Ectodermal cell (in vitro differentiated cells): ENCODE results near the gene CERT1.
A peak's percentile ranks its signal among the peaks of the same experiment; 100 is the strongest.

ENCODE experiments used
- H3K27ac ChIP-seq: 2 replicates; pipeline ENCODE4 v1.7.0; 2013; ENCODE audit warnings: mild to moderate bottlenecking, low read depth, low read length; ENCODE audit not compliant: insufficient read depth, poor library complexity, severe bottlenecking
- H3K27me3 ChIP-seq: 2 replicates; pipeline ENCODE4 v1.7.0; 2013; ENCODE audit warnings: mild to moderate bottlenecking, low read length; ENCODE audit not compliant: insufficient read depth, control insufficient read depth, poor library complexity, severe bottlenecking
- H3K36me3 ChIP-seq: one replicate; pipeline ENCODE4 v1.7.0; 2013; ENCODE audit warnings: low read length; ENCODE audit not compliant: control insufficient read depth, insufficient read depth
- H3K4me1 ChIP-seq: one replicate; pipeline ENCODE4 v1.7.0; 2013; ENCODE audit warnings: low read length; ENCODE audit not compliant: control insufficient read depth, insufficient read depth
- H3K4me3 ChIP-seq: 2 replicates; pipeline ENCODE4 v1.7.0; 2013; ENCODE audit warnings: low read depth, low read length, control low read depth; ENCODE audit not compliant: insufficient read depth
- H3K9me3 ChIP-seq: 2 replicates; pipeline ENCODE4 v1.7.0; 2013; ENCODE audit warnings: mild to moderate bottlenecking, low read length, moderate library complexity; ENCODE audit not compliant: control insufficient read depth
- WGBS, 2 experiments: methylation state at CpG; one replicate each; pipeline ENCODE4 v1.1.7; 2013; ENCODE audit warnings: missing lambda C conversion rate in 2 of 2; 5-methylcytosine and 5-hydroxymethylcytosine counted together

Gene CERT1

DNA sequence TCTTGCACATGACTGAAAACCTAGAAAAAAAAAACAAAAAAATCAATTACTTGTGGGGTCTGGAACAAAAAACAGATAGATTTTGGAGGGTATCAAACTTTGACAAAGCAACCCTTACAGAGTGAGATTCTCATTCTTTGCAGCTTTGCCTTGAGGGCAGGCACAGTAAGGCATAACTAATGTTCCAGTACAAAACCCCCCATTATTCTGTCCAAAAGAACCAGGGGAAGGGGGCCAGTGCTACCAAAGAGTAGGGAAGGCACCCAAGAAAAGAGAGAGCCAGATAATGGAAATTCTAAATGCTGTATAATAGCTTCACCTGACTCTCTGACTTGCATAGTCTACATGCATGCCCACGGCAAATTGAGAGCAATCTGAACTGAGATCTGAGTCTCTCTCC lies 13.2 kb upstream of the CERT1 start:
- H3K36me3 ChIP-seq: no peaks in the 10 kb centered on the region
- no peak overlapping the region for H3K27ac ChIP-seq
- no peaks in the 10 kb centered on the region for H3K9me3 ChIP-seq
- H3K4me3 ChIP-seq: no peak overlapping the region
- 70 to 97% methylated on average over 1 of the region's 1 CpG for WGBS, 2 experiments
- H3K27me3 ChIP-seq: no peaks in the 10 kb centered on the region
- no peaks in the 10 kb centered on the region for H3K4me1 ChIP-seq

DNA sequence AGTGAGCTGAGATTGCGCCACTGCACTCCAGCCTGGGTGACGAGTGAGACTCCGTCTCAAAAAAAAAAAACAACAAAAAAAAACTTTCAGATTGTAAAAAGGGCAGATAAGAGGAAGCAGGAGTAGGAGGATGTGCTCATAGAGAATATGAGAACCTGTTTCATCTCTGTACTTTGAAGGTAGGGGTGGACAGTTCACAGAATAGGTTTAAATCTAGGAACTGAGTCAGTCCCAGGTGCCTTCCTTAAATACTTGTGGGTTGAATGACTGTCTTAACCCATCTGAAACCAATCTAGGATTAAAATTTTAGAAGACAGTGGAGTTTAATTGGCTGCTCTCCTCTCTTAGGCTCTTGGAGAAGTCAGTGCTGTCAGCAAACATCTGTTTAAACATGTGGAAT lies 12.6 kb upstream of the CERT1 start:
- H3K36me3 ChIP-seq: no peaks in the 10 kb centered on the region
- H3K4me3 ChIP-seq: no peak overlapping the region
- no peaks in the 10 kb centered on the region for H3K27me3 ChIP-seq
- 96 to 100% methylated on average over 3 of the region's 3 CpGs for WGBS, 2 experiments
- H3K4me1 ChIP-seq: no peaks in the 10 kb centered on the region
- no peaks in the 10 kb centered on the region for H3K9me3 ChIP-seq
- no peak overlapping the region for H3K27ac ChIP-seq

DNA sequence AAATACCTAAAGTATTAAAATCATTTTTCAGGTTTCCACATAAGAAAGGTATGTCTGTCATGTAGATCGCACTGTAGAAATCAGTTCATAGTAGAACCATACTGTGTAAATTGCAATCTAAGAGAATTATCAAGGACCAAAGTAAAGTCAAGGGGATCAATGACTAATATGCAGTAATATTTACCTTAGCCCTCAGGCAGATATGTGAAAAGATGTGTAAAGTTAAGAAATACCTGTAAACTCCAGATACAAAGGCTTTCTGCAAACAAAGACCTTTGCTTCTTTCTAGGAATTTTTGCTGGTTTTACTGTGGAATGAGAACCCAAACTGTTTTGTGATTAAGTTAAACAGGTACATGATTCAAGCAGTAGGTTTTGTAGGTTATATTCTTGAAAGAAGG lies 11.8 kb upstream of the CERT1 start:
- H3K27ac ChIP-seq: no peak overlapping the region
- 100% methylated on average over 1 of the region's 1 CpG; no CpG with 5 or more reads in 1 of the 2 experiments for WGBS, 2 experiments
- no peaks in the 10 kb centered on the region for H3K36me3 ChIP-seq
- H3K9me3 ChIP-seq: no peaks in the 10 kb centered on the region
- H3K4me1 ChIP-seq: no peaks in the 10 kb centered on the region
- H3K4me3 ChIP-seq: no peak overlapping the region
- H3K27me3 ChIP-seq: no peaks in the 10 kb centered on the region

DNA sequence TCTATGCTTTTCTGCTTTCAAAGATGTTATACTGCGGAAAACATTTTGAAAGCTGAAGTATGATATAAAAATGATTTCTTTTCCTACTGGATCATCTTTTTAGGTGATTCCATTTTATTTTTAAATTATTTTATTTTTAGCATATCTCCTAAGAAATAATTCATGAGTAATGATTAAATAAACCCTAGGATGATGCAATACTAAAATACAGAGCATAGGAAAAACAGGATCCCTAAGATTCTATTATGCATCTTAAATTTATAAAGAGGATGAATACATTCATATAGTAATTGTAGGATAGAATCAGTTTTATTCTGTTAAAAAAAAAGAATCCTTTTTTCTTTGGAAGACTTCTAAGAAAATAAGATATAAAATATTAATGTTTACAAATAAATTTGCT lies 11.1 kb upstream of the CERT1 start:
- no peaks in the 10 kb centered on the region for H3K36me3 ChIP-seq
- 100% methylated on average over 1 of the region's 1 CpG; no CpG with 5 or more reads in 1 of the 2 experiments for WGBS, 2 experiments
- H3K9me3 ChIP-seq: no peaks in the 10 kb centered on the region
- H3K4me1 ChIP-seq: no peaks in the 10 kb centered on the region
- no peak overlapping the region for H3K4me3 ChIP-seq
- no peaks in the 10 kb centered on the region for H3K27me3 ChIP-seq
- H3K27ac ChIP-seq: no peak overlapping the region

DNA sequence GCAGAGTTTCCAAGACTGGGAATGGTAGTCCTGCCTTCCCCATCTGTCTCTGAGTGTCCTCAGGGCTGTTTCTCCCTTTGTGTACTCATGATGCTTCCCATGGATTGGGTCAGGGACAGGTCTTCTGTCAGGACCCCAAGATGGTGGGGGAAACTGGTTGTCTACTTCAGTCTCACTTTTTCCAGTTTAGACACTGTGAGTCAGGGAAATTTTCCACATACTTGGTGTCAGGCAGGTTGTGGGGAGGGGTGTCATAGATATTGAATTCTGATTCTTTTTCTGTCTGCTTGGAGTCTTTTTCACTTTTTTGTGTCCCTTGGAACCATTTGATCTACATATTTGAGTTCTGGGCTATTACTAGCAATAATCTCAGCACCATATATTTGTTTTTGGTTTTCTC lies 10.6 kb upstream of the CERT1 start:
- H3K9me3 ChIP-seq: no peaks in the 10 kb centered on the region
- H3K36me3 ChIP-seq: no peaks in the 10 kb centered on the region
- H3K4me1 ChIP-seq: no peaks in the 10 kb centered on the region
- no peak overlapping the region for H3K4me3 ChIP-seq
- H3K27ac ChIP-seq: no peak overlapping the region
- H3K27me3 ChIP-seq: no peaks in the 10 kb centered on the region

DNA sequence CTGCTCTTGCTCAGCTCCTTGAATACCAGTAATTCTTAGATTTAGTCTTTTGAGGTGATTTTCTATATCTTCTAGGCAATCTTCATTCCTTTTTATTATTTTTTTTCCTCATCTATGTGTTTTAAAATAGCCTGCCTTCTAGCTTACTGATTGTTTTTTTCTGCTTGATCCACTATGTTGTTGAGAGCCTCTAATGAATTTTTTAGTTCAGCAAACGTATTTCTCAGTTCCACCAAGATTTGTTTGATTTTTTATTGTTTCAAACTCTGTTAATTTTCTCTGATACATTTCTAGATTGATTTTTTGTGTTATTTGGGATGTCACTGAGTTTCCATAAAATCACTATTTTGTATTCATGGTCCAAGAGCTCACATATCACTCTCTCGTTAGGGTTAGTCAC lies 9.8 kb upstream of the CERT1 start:
- no peak overlapping the region for H3K27ac ChIP-seq
- no peaks in the 10 kb centered on the region for H3K4me1 ChIP-seq
- H3K27me3 ChIP-seq: no peaks in the 10 kb centered on the region
- no peaks in the 10 kb centered on the region for H3K9me3 ChIP-seq
- no peaks in the 10 kb centered on the region for H3K36me3 ChIP-seq
- H3K4me3 ChIP-seq: no peak overlapping the region
- WGBS, 2 experiments: 100% methylated on average over 1 of the region's 2 CpGs

DNA sequence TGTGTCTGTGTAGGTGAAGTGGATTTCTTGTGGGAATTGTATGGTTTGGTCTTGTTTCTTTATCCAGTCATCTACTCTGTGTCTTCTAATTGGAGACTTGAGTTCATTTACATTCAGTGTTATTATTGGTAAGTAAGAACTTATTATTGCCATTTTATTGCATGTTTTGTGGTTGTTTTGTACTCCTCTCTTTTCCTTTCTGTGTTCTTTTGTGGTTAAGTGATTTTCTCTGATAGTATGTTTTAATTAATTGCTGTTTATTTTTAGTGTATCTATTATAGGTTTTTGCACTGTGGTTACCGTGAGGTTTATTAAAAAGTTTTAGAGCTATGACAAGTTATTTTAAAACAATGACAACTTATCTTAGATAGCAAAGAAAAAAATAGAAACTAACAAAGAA lies 8.3 kb upstream of the CERT1 start:
- Histone ChIP-seq H3K27ac (no peak overlapping the region), H3K4me3 (no peak overlapping the region), H3K36me3 (no peaks in the 10 kb centered on the region), H3K27me3 (no peaks in the 10 kb centered on the region), H3K9me3 (no peaks in the 10 kb centered on the region), H3K4me1 (no peaks in the 10 kb centered on the region)
- no CpG with 5 or more reads among the region's 1 CpG for WGBS, 2 experiments

DNA sequence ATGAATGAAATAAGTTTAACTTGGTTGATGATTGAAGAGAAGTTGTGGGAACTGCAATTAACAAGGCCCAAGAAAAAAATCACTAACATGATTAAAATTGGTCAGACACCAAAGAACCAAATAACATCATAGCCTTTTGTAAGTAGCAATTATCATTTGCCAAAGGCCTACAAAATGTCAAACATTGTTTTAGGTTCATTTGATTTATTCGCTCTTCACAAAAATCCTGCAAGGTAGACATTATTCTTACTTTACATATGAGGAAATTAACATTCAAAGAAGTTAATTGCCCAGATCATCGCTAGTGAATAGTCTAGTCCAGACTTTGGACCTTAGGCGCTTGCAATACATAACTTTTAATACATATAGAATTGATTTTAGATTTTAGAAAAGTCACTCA lies 2.9 kb upstream of the CERT1 start:
- no peaks in the 10 kb centered on the region for H3K9me3 ChIP-seq
- H3K27ac ChIP-seq: no peak overlapping the region
- WGBS, 2 experiments: 100% methylated on average over 1 to 3 of the region's 3 CpGs
- H3K4me3 ChIP-seq: no peak overlapping the region
- no peaks in the 10 kb centered on the region for H3K36me3 ChIP-seq
- peaks cover 4% of the 10 kb centered on the region for H3K4me1 ChIP-seq
- H3K27me3 ChIP-seq: no peaks in the 10 kb centered on the region

DNA sequence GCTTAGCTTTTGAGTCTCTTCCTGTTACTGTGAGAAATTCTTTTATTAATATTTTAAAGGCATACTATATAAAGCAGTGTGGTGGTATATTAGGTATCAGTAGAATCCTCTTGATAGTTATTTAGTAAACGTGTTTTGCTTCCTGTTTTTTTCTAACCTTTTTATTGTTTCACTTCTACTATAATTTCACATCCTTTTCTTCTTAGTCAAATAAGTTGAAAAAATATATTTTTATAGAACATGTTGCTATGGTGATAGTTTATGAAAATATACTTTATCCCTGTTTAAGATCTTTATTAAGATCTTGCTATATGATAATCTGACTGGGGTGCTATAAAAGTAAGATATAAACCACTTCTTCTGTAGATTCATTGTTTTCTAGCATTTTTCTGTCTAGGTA lies 2.4 kb upstream of the CERT1 start:
- no peak overlapping the region for H3K4me3 ChIP-seq
- H3K9me3 ChIP-seq: no peaks in the 10 kb centered on the region
- H3K27ac ChIP-seq: no peak overlapping the region
- no peaks in the 10 kb centered on the region for H3K27me3 ChIP-seq
- no CpG with 5 or more reads among the region's 1 CpG for WGBS, 2 experiments
- H3K36me3 ChIP-seq: no peaks in the 10 kb centered on the region
- peaks cover 4% of the 10 kb centered on the region for H3K4me1 ChIP-seq

DNA sequence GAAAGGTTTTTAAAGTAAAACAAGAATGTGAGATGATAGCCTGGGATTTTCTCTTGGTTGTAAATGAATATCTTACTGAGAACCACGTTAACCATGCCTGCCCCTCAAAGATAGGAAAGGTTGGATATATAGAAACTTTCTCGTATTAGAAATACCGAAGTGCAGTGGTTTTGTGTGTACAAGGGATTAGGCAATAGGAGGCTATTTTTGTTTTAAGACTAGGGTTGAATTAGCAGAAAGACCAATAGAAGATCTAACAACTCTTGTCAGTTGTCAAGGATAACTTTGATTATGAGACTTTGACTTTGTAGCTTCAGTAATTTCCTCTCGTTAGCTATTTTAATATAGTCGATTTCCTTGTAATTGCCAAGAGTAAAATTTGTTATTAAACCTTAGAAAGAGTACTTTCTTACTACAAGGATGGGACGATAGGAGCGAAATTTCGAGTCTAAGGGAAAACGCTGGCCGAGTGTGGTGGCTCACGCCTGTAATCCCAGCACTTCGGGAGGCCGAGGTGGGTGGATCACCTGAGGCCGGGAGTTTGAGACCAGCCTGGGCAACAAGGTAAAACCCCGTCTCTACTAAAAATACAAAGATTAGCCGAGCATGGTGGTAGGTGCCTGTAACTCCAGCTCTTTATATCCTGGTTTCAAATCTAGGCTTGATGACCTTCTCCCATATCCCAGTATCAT lies 1.1 kb upstream of the CERT1 start:
- 93 to 95% methylated on average over 16 of the region's 16 CpGs for WGBS, 2 experiments
- H3K4me1 ChIP-seq: peaks cover 4% of the 10 kb centered on the region
- no peaks in the 10 kb centered on the region for H3K27me3 ChIP-seq
- no peak overlapping the region for H3K27ac ChIP-seq
- no peaks in the 10 kb centered on the region for H3K36me3 ChIP-seq
- H3K9me3 ChIP-seq: no peaks in the 10 kb centered on the region
- peak overlapping the region; percentile 84 for H3K4me3 ChIP-seq
